Stomach (tissue), 9 donors: ENCODE data around the gene GSE1. TPM values are rescaled to one million over a fixed set of nuclear protein-coding genes. Genes with fewer than 3 reads are reported as not detected.

Experiments used
- DNase-seq, 2 donors: peaks; one replicate each; pipeline versions ENCODE4 v3.0.0 to v3.0.0-alpha.2; 2013 to 2019
- H3K27ac ChIP-seq, 5 donors: fragments of 200-600 bp in 4 of 5; sonication (generic) in 4 of 5; one replicate each; pipeline ENCODE4 v1.5.1; 2013 to 2019; ENCODE audit warnings: mild to moderate bottlenecking in 1 of 5, moderate library complexity in 1 of 5
- H3K27me3 ChIP-seq, 3 donors: fragments of 200-600 bp; sonication (generic); one replicate each; pipeline ENCODE4 v1.5.1; 2017 to 2019; ENCODE audit warnings: mixed run types in 1 of 3
- H3K36me3 ChIP-seq, 4 donors: fragments of 200-600 bp; sonication (generic); 1 replicate in 3 of 4; 2 replicates in 1 of 4; pipeline ENCODE4 v1.5.1; 2016 to 2019
- H3K4me1 ChIP-seq, 4 donors: fragments of 200-600 bp; sonication (generic); one replicate each; pipeline ENCODE4 v1.5.1; 2016 to 2019
- H3K4me3 ChIP-seq, 4 donors: fragments of 200-600 bp; sonication (generic) in 3 of 4; one replicate each; pipeline ENCODE4 v1.5.1; 2016 to 2019; ENCODE audit warnings: mild to moderate bottlenecking in 1 of 4
- H3K9me3 ChIP-seq, 4 donors: fragments of 200-600 bp; sonication (generic); one replicate each; pipeline ENCODE4 v1.5.1; 2016 to 2019
- CTCF ChIP-seq, 7 experiments: fragments of 450-650 bp in 4 of 7; fragments of 200-600 bp in 3 of 7; sonication (generic) in 3 of 7; IDR thresholded peaks; one replicate each; pipeline ENCODE4 v1.5.1; 2016 to 2019; ENCODE audit warnings: antibody characterized with exemption in 7 of 7, control low read depth in 2 of 7, mild to moderate bottlenecking in 1 of 7
- EP300 ChIP-seq: sonication (generic); formaldehyde crosslinking; IDR thresholded peaks from one replicate; pipeline ENCODE4 v1.6.1; 2017; ENCODE audit warnings: antibody characterized with exemption
- POLR2A ChIP-seq, 4 donors: fragments of 450-650 bp; IDR thresholded peaks; one replicate each; pipeline ENCODE4 v1.6.1; 2016; ENCODE audit warnings: antibody characterized with exemption in 4 of 4, control low read depth in 2 of 4, mild to moderate bottlenecking in 1 of 4, moderate library complexity in 1 of 4
- POLR2AphosphoS5 ChIP-seq, 3 donors: sonication (generic); formaldehyde crosslinking; IDR thresholded peaks; one replicate each; pipeline ENCODE4 v1.6.1; 2016; ENCODE audit warnings: antibody characterized with exemption in 3 of 3
- WGBS, 5 donors: extraction: QIAGEN DNeasy Blood & Tissue Kit in 3 of 5; methylation state at CpG; one replicate each; pipeline versions ENCODE4 v1.1.5 to v1.1.7; 2013 to 2018; 5-methylcytosine and 5-hydroxymethylcytosine counted together
- intact Hi-C: fragments of 100-400 bp; cut with DNase I; formaldehyde crosslinking; loops from one replicate; pipeline ENCODE4 v1.15.1; 2023; ENCODE audit warnings: low total_unique reads
- polyA plus RNA-seq, 3 donors: library from polyadenylated mRNA; stranded (reverse); fragments of 200-250 nt; gene quantifications; one replicate each; pipeline ENCODE4 v1.2.3, GENCODE V29; 2013
- total RNA-seq, 5 donors: library from RNA; depleted of rRNA; stranded (reverse); fragments of >200 nt; gene quantifications; one replicate each; pipeline versions ENCODE4 v1.1.0 to v1.2.3, GENCODE V29; 2014 to 2016
- donor health status: healthy with polysubstance abuse.
- donor health status: Bipolar disorder and iron deficiency.
- donor health status: healthy.

The GSE1 gene
- total and polyA plus RNA-seq, 8 donors = 11.8 to 294 (median 93.0) TPM

DNA sequence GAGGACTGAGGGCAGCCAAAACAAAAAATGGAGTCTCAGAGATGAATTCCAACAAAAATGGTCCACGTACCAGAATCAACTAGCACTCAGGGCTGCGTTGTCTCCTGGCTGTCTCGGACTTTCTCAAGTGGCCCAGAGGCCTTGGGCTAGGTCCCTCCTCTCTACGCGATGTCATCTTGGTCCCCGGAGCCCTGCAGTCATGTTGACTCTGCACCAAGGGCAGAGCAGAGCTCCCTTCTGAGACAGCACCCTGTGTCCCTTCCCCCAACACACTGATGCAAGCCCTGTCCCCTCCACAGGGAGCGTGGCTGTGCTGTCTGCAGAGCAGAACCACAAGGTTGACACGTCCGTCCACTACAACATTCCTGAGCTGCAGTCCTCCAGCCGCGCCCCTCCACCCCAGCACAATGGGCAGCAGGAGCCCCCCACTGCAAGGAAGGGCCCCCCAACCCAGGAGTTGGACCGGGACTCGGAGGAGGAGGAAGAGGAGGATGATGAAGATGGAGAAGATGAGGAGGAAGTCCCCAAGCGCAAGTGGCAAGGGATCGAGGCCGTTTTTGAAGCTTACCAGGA lies 54.8 kb downstream of the GSE1 start:
- TF ChIP-seq EP300 = no peak
- TF ChIP-seq POLR2AphosphoS5 (IDR thresholded peaks at IDR 0.05) = no peak
- TF ChIP-seq CTCF (IDR thresholded peaks at IDR 0.05) = no peak
- peaks cover 97 to 100% (median 99%) of the 10 kb centered on the region in 4 donors for H3K36me3 ChIP-seq
- WGBS, 5 donors = 75 to 87% (median 82%) methylated on average over 16 of the region's 16 CpGs
- no peak overlapping the region for H3K4me3 ChIP-seq
- H3K27me3 ChIP-seq = no peaks in the 10 kb centered on the region
- intact Hi-C loops = no loop called here
- no peak for DNase-seq
- H3K4me1 ChIP-seq = peaks cover 0 to 19% (median 10%) of the 10 kb centered on the region in 4 donors
- no peak overlapping the region for H3K27ac ChIP-seq
- no peaks in the 10 kb centered on the region for H3K9me3 ChIP-seq

GRCh38 chr16:85668676-85669424 lies 55.7 kb downstream of the GSE1 start:
- WGBS, 5 donors = 90 to 95% (median 91%) methylated on average over 10 of the region's 10 CpGs
- Histone ChIP-seq H3K36me3 (peaks cover 90 to 98% (median 97%) of the 10 kb centered on the region in 4 donors), H3K4me3 (no peak overlapping the region), H3K27me3 (no peaks in the 10 kb centered on the region), H3K27ac (no peak overlapping the region), H3K9me3 (no peaks in the 10 kb centered on the region), H3K4me1 (peaks cover 5 to 22% (median 13%) of the 10 kb centered on the region in 4 donors)
- intact Hi-C loops = no loop called here
- TF ChIP-seq CTCF (IDR thresholded peaks at IDR 0.05) (no peak), POLR2A (IDR thresholded peaks at IDR 0.05) (no peak), POLR2AphosphoS5 (IDR thresholded peaks at IDR 0.05) (no peak), EP300 (no peak)
- no peak for DNase-seq

DNA sequence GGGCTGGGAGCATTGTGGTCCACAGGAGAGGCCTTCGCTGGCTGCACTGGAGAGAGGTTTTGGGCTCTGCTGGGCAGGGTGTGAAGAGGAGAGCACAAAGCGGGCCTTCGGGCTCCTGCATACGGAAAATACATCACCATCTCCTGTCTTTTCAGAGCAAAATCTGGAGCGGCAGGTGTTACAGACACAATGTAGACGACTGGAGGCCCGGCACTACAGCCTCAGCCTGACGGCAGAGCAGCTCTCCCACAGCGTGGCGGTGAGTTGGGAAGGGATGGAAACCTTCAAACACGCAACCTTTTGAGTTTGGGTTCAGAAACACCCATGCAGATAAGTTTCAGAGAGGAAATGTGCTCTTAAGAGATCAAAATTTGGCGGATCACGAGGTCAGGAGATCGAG lies 57.7 kb downstream of the GSE1 start:
- peaks cover 71 to 98% (median 92%) of the 10 kb centered on the region in 4 donors for H3K36me3 ChIP-seq

More for the DNA sequence above, 57.7 kb downstream of the GSE1 start:
- TF ChIP-seq CTCF (IDR thresholded peaks at IDR 0.05) = no peak
- TF ChIP-seq EP300 = no peak
- TF ChIP-seq POLR2AphosphoS5 (IDR thresholded peaks at IDR 0.05) = no peak
- TF ChIP-seq POLR2A (IDR thresholded peaks at IDR 0.05) = no peak
- Histone ChIP-seq H3K4me3 (no peak overlapping the region), H3K4me1 (peaks cover 20 to 34% (median 21%) of the 10 kb centered on the region in 4 donors), H3K27me3 (no peaks in the 10 kb centered on the region), H3K27ac (no peak overlapping the region), H3K9me3 (no peaks in the 10 kb centered on the region)
- intact Hi-C loops = no loop called here
- DNase-seq = no peak
- 94 to 97% (median 95%) methylated on average over 14 of the region's 14 CpGs for WGBS, 5 donors
